Stimulated activated CD8-positive, alpha-beta memory T cell treated with anti-CD3 and anti-CD28 coated beads, Interleukin-7, amount 100 ng/mL, for 4 hours (primary cell): ENCODE data around the gene PFKP.
A peak's percentile ranks its signal among the peaks of the same experiment; 100 is the strongest.
"Not testable (repeated sequence)": the region's sequence is repeated elsewhere in the genome, so short reads cannot be mapped to it uniquely, and the experiment has no call there.

Experiments used
- DNase-seq, 2 donors: peaks; one replicate each; pipeline ENCODE4 v3.0.0-alpha.2; 2020; ENCODE audit warnings: low read depth in 2 of 2

PFKP gene

GRCh38 chr10:3046981-3047547, 20.3 kb upstream of the PFKP start:
- no peak for DNase-seq

GRCh38 chr10:3047596-3047995, 19.8 kb upstream of the PFKP start:
- no peak for DNase-seq

GRCh38 chr10:3048119-3049019, 19.0 kb upstream of the PFKP start:
- no peak for DNase-seq

GRCh38 chr10:3051692-3052091, 15.7 kb upstream of the PFKP start:
- no peak for DNase-seq

- DNase-seq: no peak
These were observed 14.2 kb upstream of the PFKP start for GRCh38 chr10:3053155-3053554.

GRCh38 chr10:3054183-3054850, 13.0 kb upstream of the PFKP start:
- DNase-seq: no peak

- no peak for DNase-seq
These were observed 12.5 kb upstream of the PFKP start for GRCh38 chr10:3054851-3055199.

- DNase-seq: no peak
These were observed 10.9 kb upstream of the PFKP start for GRCh38 chr10:3056280-3057037.

GRCh38 chr10:3057946-3058345, 9.4 kb upstream of the PFKP start:
- peak in 1 of 2 donors; percentile 13 for DNase-seq

- DNase-seq: no peak
These were observed 7.4 kb upstream of the PFKP start for GRCh38 chr10:3059974-3060373.

GRCh38 chr10:3060481-3060889, 6.9 kb upstream of the PFKP start:
- no peak for DNase-seq

GRCh38 chr10:3061323-3061898, 5.9 kb upstream of the PFKP start:
- DNase-seq: not testable (repeated sequence)

- no peak for DNase-seq
These were observed 4.7 kb upstream of the PFKP start for GRCh38 chr10:3062502-3063186.

GRCh38 chr10:3064423-3064822, 2.9 kb upstream of the PFKP start:
- no peak for DNase-seq

- DNase-seq: no peak
These were observed 1.7 kb upstream of the PFKP start for GRCh38 chr10:3065622-3066021.

GRCh38 chr10:3066317-3067117, 831 bp upstream of the PFKP start:
- no peak for DNase-seq

- no peak for DNase-seq
These were observed 471 bp downstream of the PFKP start for GRCh38 chr10:3067859-3068179.

GRCh38 chr10:3068201-3068967, 1.0 kb downstream of the PFKP start:
- DNase-seq: peak; percentile 47 to 68

GRCh38 chr10:3068968-3069737, 1.8 kb downstream of the PFKP start:
- peak in 1 of 2 donors; percentile 26 for DNase-seq
